ENCODE measurements around the gene SMYD5. TPM values are rescaled to one million over a fixed set of nuclear protein-coding genes. Genes with fewer than 3 reads are reported as not detected.

Gene SMYD5
- total RNA-seq, 4 donors from 2014 or later, result 13.8 to 32.4 (median 18.7) TPM

DNA sequence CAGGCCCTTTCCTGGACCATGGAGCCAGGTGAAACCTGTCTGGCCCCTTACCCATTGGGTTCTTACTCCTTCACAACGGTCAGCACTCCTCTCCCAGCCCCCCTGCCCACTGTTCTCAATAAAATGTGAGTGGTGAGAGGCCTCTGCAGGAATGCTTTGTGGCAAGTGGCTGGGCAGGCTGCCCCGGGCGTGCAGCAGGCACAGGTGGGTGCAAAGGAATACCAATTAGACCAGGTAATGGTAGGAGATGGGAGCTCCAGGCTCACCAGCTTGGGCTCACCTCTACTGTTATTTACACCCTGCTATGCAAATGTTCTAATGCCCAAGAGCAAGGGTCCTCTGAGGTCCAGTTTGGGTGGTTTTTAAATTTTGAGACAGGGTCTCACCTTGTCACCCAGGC lies 13.0 kb downstream of the SMYD5 start:
- Histone ChIP-seq H3K27me3 (no peaks in the 10 kb centered on the region), H3K36me3 (peaks cover 0 to 81% (median 5%) of the 10 kb centered on the region in 3 donors), H3K4me1 (no peaks in the 10 kb centered on the region), H3K4me3 (no peak overlapping the region), H3K9me3 (no peaks in the 10 kb centered on the region), H3K27ac (no peak overlapping the region)
- TF ChIP-seq, protein P1, sequence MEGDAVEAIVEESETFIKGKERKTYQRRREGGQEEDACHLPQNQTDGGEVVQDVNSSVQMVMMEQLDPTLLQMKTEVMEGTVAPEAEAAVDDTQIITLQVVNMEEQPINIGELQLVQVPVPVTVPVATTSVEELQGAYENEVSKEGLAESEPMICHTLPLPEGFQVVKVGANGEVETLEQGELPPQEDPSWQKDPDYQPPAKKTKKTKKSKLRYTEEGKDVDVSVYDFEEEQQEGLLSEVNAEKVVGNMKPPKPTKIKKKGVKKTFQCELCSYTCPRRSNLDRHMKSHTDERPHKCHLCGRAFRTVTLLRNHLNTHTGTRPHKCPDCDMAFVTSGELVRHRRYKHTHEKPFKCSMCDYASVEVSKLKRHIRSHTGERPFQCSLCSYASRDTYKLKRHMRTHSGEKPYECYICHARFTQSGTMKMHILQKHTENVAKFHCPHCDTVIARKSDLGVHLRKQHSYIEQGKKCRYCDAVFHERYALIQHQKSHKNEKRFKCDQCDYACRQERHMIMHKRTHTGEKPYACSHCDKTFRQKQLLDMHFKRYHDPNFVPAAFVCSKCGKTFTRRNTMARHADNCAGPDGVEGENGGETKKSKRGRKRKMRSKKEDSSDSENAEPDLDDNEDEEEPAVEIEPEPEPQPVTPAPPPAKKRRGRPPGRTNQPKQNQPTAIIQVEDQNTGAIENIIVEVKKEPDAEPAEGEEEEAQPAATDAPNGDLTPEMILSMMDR (IDR thresholded peaks at IDR 0.05), result no peak
- TF ChIP-seq EP300 (IDR thresholded peaks at IDR 0.05), result no peak
- no peak for TF ChIP-seq POLR2A (IDR thresholded peaks at IDR 0.05)
- DNase-seq (ENCODE audit: low spot score in 2 of 2), result no peak
- WGBS, 2 donors, result 80 to 95% methylated on average over 3 of the region's 3 CpGs

DNA sequence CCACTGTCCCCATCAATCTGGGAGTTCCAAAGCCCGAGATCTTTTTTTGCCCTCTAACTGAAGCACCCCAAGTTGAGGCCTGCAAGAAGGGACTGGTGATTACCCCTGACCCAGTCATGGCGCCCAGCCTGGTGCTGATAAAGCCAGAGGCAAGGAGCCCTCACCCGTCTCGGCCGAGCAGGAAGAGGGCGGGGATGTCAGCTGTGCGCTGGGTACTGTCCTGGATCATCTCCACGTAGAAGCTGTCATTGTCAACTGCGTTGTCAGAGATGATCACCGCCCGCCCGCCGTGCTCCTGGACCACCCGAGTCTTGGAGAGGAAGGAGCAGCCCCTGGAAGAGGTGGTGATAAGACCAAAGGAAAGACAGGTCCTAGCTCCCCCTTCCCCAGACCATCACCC lies 14.6 kb downstream of the SMYD5 start:
- H3K27me3 ChIP-seq, result no peaks in the 10 kb centered on the region
- TF ChIP-seq EP300 (IDR thresholded peaks at IDR 0.05) (no peak), POLR2A (IDR thresholded peaks at IDR 0.05) (no peak)
- TF ChIP-seq, protein P1 (IDR thresholded peaks at IDR 0.05), result no peak
- 86 to 87% methylated on average over 14 of the region's 14 CpGs for WGBS, 2 donors
- DNase-seq (ENCODE audit: low spot score in 2 of 2), result no peak
- no peak overlapping the region for H3K27ac ChIP-seq
- H3K9me3 ChIP-seq, result no peaks in the 10 kb centered on the region
- peaks cover 0 to 8% (median 3%) of the 10 kb centered on the region in 4 donors for H3K4me1 ChIP-seq
- H3K36me3 ChIP-seq, result peaks cover 0 to 66% (median 0%) of the 10 kb centered on the region in 3 donors
- H3K4me3 ChIP-seq, result no peak overlapping the region

DNA sequence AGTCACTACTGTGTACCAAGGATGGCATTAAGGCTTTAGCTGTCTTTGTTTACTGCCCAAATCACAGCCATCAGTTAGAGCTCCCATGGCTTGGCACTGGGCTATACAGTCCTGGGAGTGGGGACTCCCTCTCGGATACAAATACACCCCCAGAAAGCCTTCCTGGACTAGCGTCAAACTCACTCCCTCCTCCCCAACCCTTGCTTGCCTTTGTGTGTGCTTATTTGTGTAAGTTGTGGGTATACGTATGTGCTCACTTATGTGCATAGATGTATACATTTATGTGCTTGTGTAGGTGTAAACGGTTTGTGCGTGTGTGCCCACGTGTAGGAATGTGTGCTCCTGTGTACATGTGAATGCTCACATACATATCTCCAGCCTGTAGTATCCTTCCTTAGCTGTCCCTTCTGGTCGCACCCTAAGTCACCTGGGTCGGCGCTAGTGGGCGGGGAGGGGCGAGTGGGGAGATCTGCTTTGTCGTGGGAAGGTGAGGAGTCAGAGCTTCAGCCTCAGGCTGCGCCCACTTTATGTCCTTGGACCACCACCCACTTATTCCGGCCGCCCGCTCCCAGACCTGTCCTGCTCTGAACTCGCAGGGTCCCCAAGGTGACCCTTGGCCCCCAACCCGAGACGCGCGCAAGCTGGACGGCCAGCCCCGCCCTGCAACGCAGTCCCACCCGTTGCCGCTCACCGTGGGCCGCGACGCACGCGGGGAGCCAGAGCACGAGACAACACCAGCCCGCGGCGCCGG lies 18.5 kb downstream of the SMYD5 start:
- H3K4me3 ChIP-seq, result peak overlapping the region; percentile 49 to 80 (median 78)
- DNase-seq (ENCODE audit: low spot score in 2 of 2), result peak in 1 of 2 donors; percentile 14
- H3K36me3 ChIP-seq, result peaks cover 0 to 26% (median 0%) of the 10 kb centered on the region in 3 donors
- no peak for TF ChIP-seq EP300 (IDR thresholded peaks at IDR 0.05)
- no peak for TF ChIP-seq POLR2A (IDR thresholded peaks at IDR 0.05)
- TF ChIP-seq, protein P1 (IDR thresholded peaks at IDR 0.05), result no peak
- H3K9me3 ChIP-seq, result no peaks in the 10 kb centered on the region
- H3K4me1 ChIP-seq, result peaks cover 0 to 34% (median 7%) of the 10 kb centered on the region in 4 donors
- H3K27me3 ChIP-seq, result no peaks in the 10 kb centered on the region
- peak overlapping the region in 3 of 4 donors; percentile 64 to 95 (median 70) for H3K27ac ChIP-seq
- 1 to 2% methylated on average over 24 to 30 of the region's 37 CpGs for WGBS, 2 donors

DNA sequence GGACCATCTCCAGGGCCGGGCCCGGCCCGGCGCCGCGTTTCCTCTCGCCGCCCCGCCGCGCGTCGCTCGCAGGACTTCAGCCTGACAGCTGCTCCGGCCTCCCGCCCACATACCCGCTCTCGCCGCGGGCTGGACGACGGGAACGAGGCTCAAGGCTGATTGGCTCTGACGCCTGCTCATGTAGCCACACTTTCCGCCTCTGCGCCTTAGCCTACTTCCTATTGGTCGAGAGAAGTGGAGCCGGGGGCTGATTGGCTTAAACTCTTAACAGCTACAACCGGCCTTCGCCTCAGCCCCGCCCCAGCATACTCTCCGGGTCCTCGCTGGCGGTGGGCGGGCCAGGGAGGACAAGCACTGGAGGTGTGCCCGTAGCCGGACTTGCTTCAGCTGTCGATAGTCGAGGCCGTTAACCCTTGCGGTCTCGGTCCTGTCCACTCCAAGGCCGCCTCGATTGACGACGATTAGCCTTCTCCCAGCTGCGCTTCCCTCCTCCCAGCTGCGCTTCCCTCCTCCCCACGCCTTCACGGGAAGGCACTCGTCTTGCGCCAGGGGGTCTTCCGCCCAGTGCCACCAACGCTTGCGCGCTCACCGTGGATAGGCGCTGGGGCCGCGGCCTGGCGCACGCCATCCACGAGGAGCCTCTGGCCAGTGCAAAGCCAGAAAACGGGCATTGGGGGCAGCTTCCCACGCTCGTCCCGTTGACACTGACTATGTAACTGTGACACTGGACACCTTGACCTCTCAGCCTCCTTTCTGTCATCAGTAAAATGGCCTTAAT lies 19.3 kb downstream of the SMYD5 start, which contains the start of gene PRADC1:
Gene PRADC1, minus strand, starts transcription at position 86 of the 778 bp plus-strand sequence. Its CDS starts 79 bp downstream, at position 7.
- peak; percentile 51 to 66 for TF ChIP-seq EP300 (IDR thresholded peaks at IDR 0.05)
- peak in 1 of 2 donors; percentile 32 for TF ChIP-seq POLR2A (IDR thresholded peaks at IDR 0.05)
- TF ChIP-seq, protein P1 (IDR thresholded peaks at IDR 0.05), result peak in 1 of 5 experiments; percentile 50
- no peaks in the 10 kb centered on the region for H3K27me3 ChIP-seq
- peak within 1 kb of the TSS; percentile 49 to 80 (median 78) for H3K4me3 ChIP-seq
- peak; percentile 98 to 99 for DNase-seq (ENCODE audit: low spot score in 2 of 2)
- H3K27ac ChIP-seq, result peak within 1 kb of the TSS; percentile 63 to 95 (median 92)
- peaks cover 0 to 42% (median 7%) of the 10 kb centered on the region in 4 donors for H3K4me1 ChIP-seq
- no peaks in the 10 kb centered on the region for H3K9me3 ChIP-seq
- H3K36me3 ChIP-seq, result peaks cover 0 to 18% (median 0%) of the 10 kb centered on the region in 3 donors
- 0% methylated on average over 24 to 58 of the region's 67 CpGs for WGBS, 2 donors
